Endothelial cell of umbilical vein (primary cell): ENCODE results near the gene LILRB5. TPM values are rescaled to one million over a fixed set of nuclear protein-coding genes. Genes with fewer than 3 reads are reported as not detected.

ENCODE experiments used
- BruUV-seq: library from RNA; stranded (reverse); fragments of 400-500 nt; replicated peaks from 2 replicates; lab custom pipeline; 2021; lab: Mats Ljungman, UMichigan
- CTCF ChIA-PET: fragments of 300-600, 350-600 bp; sonication (Branson Sonifier 250); formaldehyde crosslinking; loops from one replicate; lab custom pipeline; 2021; ENCODE audit warnings: antibody characterized with exemption, inconsistent platforms; lab: Charles Lee
- POLR2A ChIA-PET: fragments of 300-600, 350-600 bp; sonication (Branson Sonifier 250); formaldehyde crosslinking; loops from one replicate; lab custom pipeline; 2021; ENCODE audit warnings: antibody characterized with exemption, inconsistent platforms; lab: Charles Lee
- DNase-seq: peaks from one replicate; pipeline ENCODE4 v3.0.0-alpha.2; 2011; ENCODE audit warnings: low read depth, low spot score
- FAIRE-seq: peaks from 2 replicates; lab custom pipeline; 2011; peaks lifted over from hg19 to GRCh38; lab: Jason Lieb, UNC
- H2AFZ ChIP-seq: 2 replicates; pipeline ENCODE4 v1.6.0; 2012; ENCODE audit warnings: low read depth, low read length, control low read depth, inconsistent platforms
- H3K27ac ChIP-seq: 2 replicates; pipeline ENCODE4 v1.5.1; 2011; ENCODE audit warnings: low read depth, mild to moderate bottlenecking, control low read depth, low read length, moderate library complexity; ENCODE audit not compliant: insufficient read depth
- H3K27me3 ChIP-seq, 2 experiments: 2 replicates each; pipeline versions ENCODE4 v1.6.0 to v1.6.1; 2011; ENCODE audit warnings: low read length in 2 of 2, mixed read lengths in 1 of 2; ENCODE audit not compliant: control insufficient read depth in 2 of 2, insufficient read depth in 2 of 2
- H3K36me3 ChIP-seq, 2 experiments: 2 replicates in 1 of 2; 3 replicates in 1 of 2; pipeline ENCODE4 v1.5.1; 2011; ENCODE audit warnings: low read length in 2 of 2, mild to moderate bottlenecking in 1 of 2, moderate library complexity in 1 of 2; ENCODE audit not compliant: control insufficient read depth in 2 of 2, insufficient read depth in 2 of 2; ENCODE audit errors: extremely low read depth in 1 of 2
- H3K4me1 ChIP-seq: 3 replicates; pipeline ENCODE4 v1.5.1; 2011; ENCODE audit warnings: mild to moderate bottlenecking, low read length; ENCODE audit not compliant: control insufficient read depth, insufficient read depth; ENCODE audit errors: extremely low read depth
- H3K4me2 ChIP-seq: 2 replicates; pipeline ENCODE4 v1.6.1; 2011; ENCODE audit warnings: low read length, control low read depth, mixed read lengths; ENCODE audit not compliant: insufficient read depth
- H3K4me3 ChIP-seq, 3 experiments: fragments of 200-600 bp in 1 of 3; sonication (generic), shearing (Covaris generic) in 1 of 3; replicated peaks in 1 of 3; 2 replicates each; pipeline ENCODE4 v1.5.1; 2011 to 2016; ENCODE audit warnings: control low read depth in 3 of 3, low read length in 3 of 3, mild to moderate bottlenecking in 2 of 3, inconsistent platforms in 1 of 3, low read depth in 1 of 3, moderate library complexity in 1 of 3; ENCODE audit not compliant: insufficient read depth in 1 of 3
- H3K79me2 ChIP-seq: 2 replicates; pipeline ENCODE4 v1.6.0; 2012; ENCODE audit warnings: low read length, inconsistent platforms; ENCODE audit not compliant: control insufficient read depth, insufficient read depth
- H3K9ac ChIP-seq: replicated peaks from 2 replicates; pipeline ENCODE3; 2011; ENCODE audit warnings: low read length, control low read depth; ENCODE audit not compliant: insufficient read depth; ENCODE audit errors: extremely low read depth
- H3K9me1 ChIP-seq: replicated peaks from 3 replicates; pipeline ENCODE4 v1.6.0; 2011; ENCODE audit warnings: mild to moderate bottlenecking, low read length; ENCODE audit not compliant: control insufficient read depth, insufficient read depth; ENCODE audit errors: extremely low read depth
- H3K9me3 ChIP-seq: replicated peaks from 2 replicates; pipeline ENCODE4 v1.5.1; 2012; ENCODE audit warnings: low read length, inconsistent platforms; ENCODE audit not compliant: control insufficient read depth, insufficient read depth
- H4K20me1 ChIP-seq: replicated peaks from 2 replicates; pipeline ENCODE3; 2011; ENCODE audit warnings: mild to moderate bottlenecking, low read length; ENCODE audit not compliant: control insufficient read depth, insufficient read depth; ENCODE audit errors: extremely low read depth
- EZH2 ChIP-seq: IDR thresholded peaks from 2 replicates; pipeline ENCODE4 v1.6.1; 2012; ENCODE audit warnings: borderline replicate concordance, low read depth, mild to moderate bottlenecking, moderate library complexity, low read length, inconsistent platforms; ENCODE audit not compliant: severe bottlenecking
- FOS ChIP-seq: IDR thresholded peaks from 2 replicates; pipeline ENCODE4 v1.6.1; 2011; ENCODE audit warnings: mild to moderate bottlenecking, low read length, moderate library complexity, borderline replicate concordance; ENCODE audit not compliant: insufficient read depth
- GATA2 ChIP-seq: IDR thresholded peaks from 2 replicates; pipeline ENCODE4 v1.7.0; 2011; ENCODE audit warnings: low read depth, mild to moderate bottlenecking, moderate library complexity, mixed read lengths, low read length; ENCODE audit not compliant: insufficient read length, insufficient read depth
- JUN ChIP-seq: IDR thresholded peaks from 2 replicates; pipeline ENCODE4 v1.6.1; 2011; ENCODE audit warnings: borderline replicate concordance, low read depth; ENCODE audit not compliant: insufficient read length, insufficient read depth
- MYC ChIP-seq: IDR thresholded peaks from one replicate; pipeline ENCODE4 v1.6.1; 2011; ENCODE audit warnings: mild to moderate bottlenecking, low read depth, low read length
- POLR2A ChIP-seq: IDR thresholded peaks from 2 replicates; pipeline ENCODE4 v1.6.1; 2012; ENCODE audit warnings: low read depth, mild to moderate bottlenecking, control low read depth, low read length
- POLR2AphosphoS5 ChIP-seq: IDR thresholded peaks from 2 replicates; pipeline ENCODE4 v1.6.1; 2012; ENCODE audit warnings: low read depth, mild to moderate bottlenecking, control low read depth, low read length, moderate library complexity; ENCODE audit not compliant: insufficient read depth
- dilution Hi-C: fragments of 300-500 bp; cut with MboI; formaldehyde crosslinking; loops from one replicate; pipeline ENCODE4 v1.15.0; 2019; ENCODE audit warnings: low sequenced_read_pairs; ENCODE audit not compliant: extremely low pct_ligation_motif_present
- intact Hi-C: fragments of 100-400 bp; cut with micrococcal nuclease; formaldehyde crosslinking; loops from one replicate; pipeline ENCODE4 v1.10.0; 2022
- polyA plus RNA-seq, 4 experiments: library from polyadenylated mRNA; depleted of rRNA in 3 of 4; stranded (reverse) in 3 of 4; unstranded in 1 of 4; fragments of >200 nt; gene quantifications; 2 replicates each; pipeline versions ENCODE4 v1.2.1 to v1.2.3, GENCODE V29; 2011 to 2012; ENCODE audit warnings: missing spikeins in 1 of 4
- total RNA-seq: library from RNA; stranded (reverse); gene quantifications from 2 replicates; pipeline ENCODE4 v1.2.3, GENCODE V29; 2021
- TF ChIP-seq, protein P1 (sequence below), 2 donors: IDR thresholded peaks; 1 replicate in 1 of 2; 2 replicates in 1 of 2; pipeline ENCODE4 v1.5.1; 2011; ENCODE audit warnings: low read length in 2 of 2, mild to moderate bottlenecking in 2 of 2, moderate library complexity in 2 of 2, control low read depth in 1 of 2, inconsistent platforms in 1 of 2, low read depth in 1 of 2; ENCODE audit not compliant: insufficient read depth in 1 of 2; ENCODE audit errors: extremely low read depth in 1 of 2
- TF ChIP-seq, protein P2 (sequence below): IDR thresholded peaks from 2 replicates; pipeline ENCODE4 v1.6.1; 2011; ENCODE audit not compliant: insufficient read depth, insufficient read length

The LILRB5 gene
- total and polyA plus RNA-seq, 2 donors (not counting 3 experiments of a cell fraction or from before 2014, with no cell fraction given) = not detected

DNA sequence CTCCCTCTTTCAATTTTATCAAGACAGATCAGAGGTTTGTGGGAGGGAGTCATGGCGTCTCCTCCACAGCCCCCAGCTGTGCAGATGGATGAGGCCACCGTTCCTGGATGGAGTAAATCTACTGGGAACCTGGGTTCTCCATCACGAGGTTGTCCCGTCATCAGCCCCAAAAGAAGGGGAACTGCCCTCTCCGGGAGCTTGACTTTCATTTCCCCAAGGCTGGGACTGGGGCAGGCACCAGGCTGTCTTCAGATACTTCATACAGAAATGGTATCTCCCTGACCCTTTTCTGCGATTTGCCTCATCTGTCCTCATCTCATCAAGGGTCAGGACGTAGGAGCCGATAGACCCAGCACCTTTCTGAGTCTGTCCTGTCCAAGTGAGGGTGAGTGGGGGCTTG is 14.0 kb upstream of the LILRB5 start:
- DNase-seq (no peak), FAIRE-seq (no peak)
- Histone ChIP-seq H3K27me3 (peaks cover 6 to 9% of the 10 kb centered on the region in 2 experiments), H3K9me3 (no peaks in the 10 kb centered on the region), H3K4me3 (no peak overlapping the region), H4K20me1 (no peaks in the 10 kb centered on the region), H2AFZ (no peak overlapping the region), H3K4me2 (no peak overlapping the region), H3K4me1 (no peaks in the 10 kb centered on the region), H3K9ac (no peak overlapping the region), H3K36me3 (no peaks in the 10 kb centered on the region), H3K27ac (no peak overlapping the region), H3K79me2 (no peaks in the 10 kb centered on the region), H3K9me1 (no peaks in the 10 kb centered on the region)
- POLR2A ChIA-PET = no interaction called here
- dilution Hi-C loops = no loop called here
- TF ChIP-seq, protein P1, sequence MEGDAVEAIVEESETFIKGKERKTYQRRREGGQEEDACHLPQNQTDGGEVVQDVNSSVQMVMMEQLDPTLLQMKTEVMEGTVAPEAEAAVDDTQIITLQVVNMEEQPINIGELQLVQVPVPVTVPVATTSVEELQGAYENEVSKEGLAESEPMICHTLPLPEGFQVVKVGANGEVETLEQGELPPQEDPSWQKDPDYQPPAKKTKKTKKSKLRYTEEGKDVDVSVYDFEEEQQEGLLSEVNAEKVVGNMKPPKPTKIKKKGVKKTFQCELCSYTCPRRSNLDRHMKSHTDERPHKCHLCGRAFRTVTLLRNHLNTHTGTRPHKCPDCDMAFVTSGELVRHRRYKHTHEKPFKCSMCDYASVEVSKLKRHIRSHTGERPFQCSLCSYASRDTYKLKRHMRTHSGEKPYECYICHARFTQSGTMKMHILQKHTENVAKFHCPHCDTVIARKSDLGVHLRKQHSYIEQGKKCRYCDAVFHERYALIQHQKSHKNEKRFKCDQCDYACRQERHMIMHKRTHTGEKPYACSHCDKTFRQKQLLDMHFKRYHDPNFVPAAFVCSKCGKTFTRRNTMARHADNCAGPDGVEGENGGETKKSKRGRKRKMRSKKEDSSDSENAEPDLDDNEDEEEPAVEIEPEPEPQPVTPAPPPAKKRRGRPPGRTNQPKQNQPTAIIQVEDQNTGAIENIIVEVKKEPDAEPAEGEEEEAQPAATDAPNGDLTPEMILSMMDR (IDR thresholded peaks at IDR 0.05; ENCODE audit: extremely low read depth in 1 of 2, insufficient read depth in 1 of 2, low read depth in 1 of 2, low read length in 2 of 2) = no peak
- TF ChIP-seq POLR2A = no peak
- TF ChIP-seq MYC = no peak
- no peak for TF ChIP-seq FOS
- TF ChIP-seq, protein P2, sequence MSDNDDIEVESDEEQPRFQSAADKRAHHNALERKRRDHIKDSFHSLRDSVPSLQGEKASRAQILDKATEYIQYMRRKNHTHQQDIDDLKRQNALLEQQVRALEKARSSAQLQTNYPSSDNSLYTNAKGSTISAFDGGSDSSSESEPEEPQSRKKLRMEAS = no peak
- TF ChIP-seq POLR2AphosphoS5 = no peak
- TF ChIP-seq GATA2 = no peak
- no peak for TF ChIP-seq JUN
- TF ChIP-seq EZH2 = no peak
- intact Hi-C loops = no loop called here
- BruUV-seq = no TSS peak
- CTCF ChIA-PET = no interaction called here
